D721Med (cell line): ENCODE measurements around the gene HNRNPA2B1.
"Not testable (repeated sequence)": the region's sequence is repeated elsewhere in the genome, so short reads cannot be mapped to it uniquely, and the experiment has no call there.

Experiments
- DNase-seq: peaks from one replicate; pipeline ENCODE4 v3.0.0; 2011; ENCODE audit warnings: low spot score; ENCODE audit not compliant: insufficient read length
- FAIRE-seq: peaks from 2 replicates; lab custom pipeline; 2011; peaks lifted over from hg19 to GRCh38; lab: Jason Lieb, UNC
- TF ChIP-seq, protein P1 (sequence below): IDR thresholded peaks from 2 replicates; pipeline ENCODE4 v1.5.1; 2012; ENCODE audit warnings: mild to moderate bottlenecking, control low read depth; ENCODE audit not compliant: insufficient read depth; ENCODE audit errors: missing control alignments

Gene HNRNPA2B1

DNA sequence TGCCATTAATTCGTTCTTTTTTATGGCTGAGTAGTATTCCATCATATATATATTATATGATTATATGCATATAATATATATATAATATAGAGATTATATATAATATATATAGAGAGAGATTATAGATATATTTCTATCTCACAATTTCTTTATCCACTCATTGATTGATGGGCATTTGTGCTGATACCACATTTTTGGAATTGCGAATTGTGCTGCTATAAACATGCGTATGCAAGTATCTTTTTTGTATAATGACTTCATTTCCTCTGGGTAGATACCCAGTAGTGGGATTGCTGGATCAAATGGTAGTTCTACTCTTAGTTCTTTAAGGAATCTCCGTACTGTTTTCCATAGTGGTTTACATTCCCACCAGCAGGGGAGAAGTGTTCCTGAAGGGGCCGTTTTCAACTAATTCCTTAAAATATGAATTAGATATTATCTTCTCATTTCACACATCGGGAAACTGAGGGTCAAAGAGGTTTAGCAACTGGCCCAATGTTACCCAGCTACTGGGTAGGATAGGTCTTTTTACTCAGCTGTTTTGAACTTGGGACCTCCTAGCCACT lies 32.0 kb downstream of the HNRNPA2B1 start:
- no peak for FAIRE-seq
- TF ChIP-seq, protein P1, sequence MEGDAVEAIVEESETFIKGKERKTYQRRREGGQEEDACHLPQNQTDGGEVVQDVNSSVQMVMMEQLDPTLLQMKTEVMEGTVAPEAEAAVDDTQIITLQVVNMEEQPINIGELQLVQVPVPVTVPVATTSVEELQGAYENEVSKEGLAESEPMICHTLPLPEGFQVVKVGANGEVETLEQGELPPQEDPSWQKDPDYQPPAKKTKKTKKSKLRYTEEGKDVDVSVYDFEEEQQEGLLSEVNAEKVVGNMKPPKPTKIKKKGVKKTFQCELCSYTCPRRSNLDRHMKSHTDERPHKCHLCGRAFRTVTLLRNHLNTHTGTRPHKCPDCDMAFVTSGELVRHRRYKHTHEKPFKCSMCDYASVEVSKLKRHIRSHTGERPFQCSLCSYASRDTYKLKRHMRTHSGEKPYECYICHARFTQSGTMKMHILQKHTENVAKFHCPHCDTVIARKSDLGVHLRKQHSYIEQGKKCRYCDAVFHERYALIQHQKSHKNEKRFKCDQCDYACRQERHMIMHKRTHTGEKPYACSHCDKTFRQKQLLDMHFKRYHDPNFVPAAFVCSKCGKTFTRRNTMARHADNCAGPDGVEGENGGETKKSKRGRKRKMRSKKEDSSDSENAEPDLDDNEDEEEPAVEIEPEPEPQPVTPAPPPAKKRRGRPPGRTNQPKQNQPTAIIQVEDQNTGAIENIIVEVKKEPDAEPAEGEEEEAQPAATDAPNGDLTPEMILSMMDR, result no peak
- DNase-seq, result no peak

- DNase-seq (no peak), FAIRE-seq (no peak)
- TF ChIP-seq, protein P1, result no peak
These were observed 33.1 kb downstream of the HNRNPA2B1 start for GRCh38 chr7:26167303-26167934.

- DNase-seq, result no peak
- TF ChIP-seq, protein P1, result no peak
- no peak for FAIRE-seq
These were observed 33.8 kb downstream of the HNRNPA2B1 start for GRCh38 chr7:26166684-26167266.

DNA sequence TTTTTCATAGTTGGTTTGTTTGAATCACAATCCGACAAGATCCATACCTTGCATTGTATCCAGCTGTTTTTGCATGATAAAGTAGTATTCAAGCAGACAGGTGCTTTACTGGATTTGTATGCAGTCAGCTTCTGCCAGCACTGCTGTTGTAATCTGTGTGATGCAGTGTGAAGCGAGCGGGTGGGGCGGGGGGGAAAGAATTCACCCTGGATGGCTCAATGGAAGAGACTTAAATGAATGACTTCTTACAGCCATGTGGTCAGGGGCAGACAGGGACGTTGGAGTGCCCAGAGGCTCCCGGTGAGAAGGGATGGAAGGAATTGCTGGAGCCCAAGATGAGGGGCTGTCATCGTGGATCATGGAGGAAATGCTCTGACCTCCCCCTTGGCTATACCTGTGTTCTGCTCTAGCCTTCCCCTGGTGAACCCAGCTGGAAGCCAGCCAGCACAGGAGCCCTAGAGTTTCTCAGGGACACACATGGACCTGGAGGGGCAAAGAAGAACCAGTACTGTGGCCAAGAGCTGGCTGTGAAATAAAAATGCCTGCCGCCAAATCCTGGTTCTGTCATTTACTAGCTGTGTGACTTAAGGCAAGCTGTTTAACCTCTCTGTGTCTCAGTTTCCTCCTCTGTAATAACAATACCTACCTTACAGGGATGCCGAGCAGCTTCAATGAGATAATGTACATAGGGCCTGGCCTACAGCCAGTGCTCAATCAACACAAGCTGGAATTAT lies 34.4 kb downstream of the HNRNPA2B1 start:
- DNase-seq (no peak), FAIRE-seq (no peak)
- TF ChIP-seq, protein P1, result no peak

- DNase-seq, FAIRE-seq: not testable (repeated sequence)
These were observed 36.7 kb downstream of the HNRNPA2B1 start for GRCh38 chr7:26163804-26164203.

GRCh38 chr7:26162431-26162830 lies 38.1 kb downstream of the HNRNPA2B1 start:
- FAIRE-seq (no peak), DNase-seq (no peak)
- TF ChIP-seq, protein P1, result no peak

- DNase-seq (no peak), FAIRE-seq (no peak)
- TF ChIP-seq, protein P1, result no peak
These were observed 39.6 kb downstream of the HNRNPA2B1 start for GRCh38 chr7:26160896-26161295.
